PFSK-1 (cell line): ENCODE results near the gene TAOK2.

Experiments used
- FOXP2 ChIP-seq: optimal IDR thresholded peaks from 2 replicates; pipeline ENCODE3; 2011; ENCODE audit warnings: borderline replicate concordance, control low read depth, inconsistent platforms; ENCODE audit not compliant: insufficient read depth; ENCODE audit errors: extremely low read length, extremely low read depth
- POLR2AphosphoS5 ChIP-seq: IDR thresholded peaks from 2 replicates; pipeline ENCODE4 v1.6.1; 2012; ENCODE audit warnings: low read depth, mild to moderate bottlenecking, control low read depth, low read length, moderate library complexity
- REST ChIP-seq, 2 experiments: IDR thresholded peaks; 2 replicates each; pipeline versions ENCODE4 v1.6.1 to v1.8.0; 2011 to 2012; ENCODE audit warnings: low read depth in 2 of 2, low read length in 2 of 2, control low read depth in 1 of 2, inconsistent platforms in 1 of 2, mild to moderate bottlenecking in 1 of 2, moderate library complexity in 1 of 2; ENCODE audit not compliant: insufficient read depth in 1 of 2
- SIN3A ChIP-seq: IDR thresholded peaks from 2 replicates; pipeline ENCODE4 v1.6.1; 2012; ENCODE audit warnings: mild to moderate bottlenecking, low read length, moderate library complexity, borderline replicate concordance; ENCODE audit not compliant: insufficient read depth
- TAF1 ChIP-seq: IDR thresholded peaks from 2 replicates; pipeline ENCODE4 v1.6.1; 2012; ENCODE audit warnings: low read length, control low read depth, borderline replicate concordance; ENCODE audit not compliant: insufficient read depth

TAOK2 gene

GRCh38 chr16:29950806-29951461 lies 22.7 kb upstream of the TAOK2 start:
- TF ChIP-seq FOXP2 = no peak

DNA sequence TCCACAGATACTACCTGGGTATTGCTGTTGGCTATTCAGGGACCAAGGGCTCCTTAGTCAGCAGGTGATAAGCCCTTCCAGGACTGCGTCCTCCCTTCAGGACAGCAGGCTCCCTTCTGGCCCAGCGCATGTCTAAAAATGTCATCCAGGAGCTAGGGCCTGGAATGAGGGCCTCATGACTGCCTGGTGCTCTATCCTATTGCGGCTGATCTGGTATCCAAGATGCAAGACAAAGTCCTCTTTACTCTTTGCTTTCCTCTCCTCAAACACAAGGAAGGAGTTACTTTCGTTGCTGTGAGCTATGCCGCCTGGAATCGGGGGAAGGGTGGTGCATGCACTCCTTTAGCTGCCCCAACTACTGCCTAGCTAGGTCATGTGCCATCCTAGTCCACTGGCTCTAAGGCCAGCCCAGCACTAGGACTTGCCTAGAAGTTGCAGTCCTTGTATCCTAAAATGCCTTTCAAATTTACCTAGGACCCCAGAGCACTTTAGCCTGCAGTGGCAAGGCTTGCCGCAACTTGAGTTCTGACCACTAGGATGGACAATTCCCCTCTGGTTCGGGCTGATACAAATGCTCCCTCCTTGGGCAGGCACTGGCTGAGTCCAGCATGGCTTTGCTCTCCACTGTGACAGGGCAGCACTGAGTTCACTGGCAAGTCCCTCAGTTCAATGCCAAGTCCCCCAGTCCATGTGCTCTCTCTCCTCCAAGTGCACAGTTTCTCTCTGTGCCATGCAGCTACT lies 21.9 kb upstream of the TAOK2 start:
- no peak for TF ChIP-seq FOXP2
- no peak for TF ChIP-seq SIN3A
- no peak for TF ChIP-seq REST (IDR thresholded peaks at IDR 0.05; ENCODE audit: insufficient read depth in 1 of 2, low read depth in 2 of 2, low read length in 2 of 2)
- no peak for TF ChIP-seq TAF1
- no peak for TF ChIP-seq POLR2AphosphoS5

DNA sequence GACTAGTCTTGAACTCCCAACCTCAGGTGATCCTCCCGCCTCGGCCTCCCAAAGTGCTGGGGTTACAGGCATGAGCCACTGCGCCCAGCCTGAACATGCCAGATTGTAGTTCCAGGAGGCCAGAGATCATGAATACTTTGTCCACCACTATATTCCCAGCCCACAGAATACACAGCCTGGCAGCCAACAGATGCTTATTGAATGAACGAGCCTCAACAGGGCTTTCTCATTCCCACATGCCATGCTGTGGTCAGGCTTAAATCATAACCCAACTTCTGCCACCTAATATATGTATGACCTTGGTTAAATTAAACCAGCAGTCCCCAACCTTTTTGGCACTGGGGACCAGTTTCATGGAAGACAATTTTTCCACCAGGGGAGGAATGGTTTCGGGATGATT lies 14.9 kb upstream of the TAOK2 start:
- TF ChIP-seq FOXP2 = no peak
- TF ChIP-seq TAF1 = no peak
- TF ChIP-seq POLR2AphosphoS5 = no peak

DNA sequence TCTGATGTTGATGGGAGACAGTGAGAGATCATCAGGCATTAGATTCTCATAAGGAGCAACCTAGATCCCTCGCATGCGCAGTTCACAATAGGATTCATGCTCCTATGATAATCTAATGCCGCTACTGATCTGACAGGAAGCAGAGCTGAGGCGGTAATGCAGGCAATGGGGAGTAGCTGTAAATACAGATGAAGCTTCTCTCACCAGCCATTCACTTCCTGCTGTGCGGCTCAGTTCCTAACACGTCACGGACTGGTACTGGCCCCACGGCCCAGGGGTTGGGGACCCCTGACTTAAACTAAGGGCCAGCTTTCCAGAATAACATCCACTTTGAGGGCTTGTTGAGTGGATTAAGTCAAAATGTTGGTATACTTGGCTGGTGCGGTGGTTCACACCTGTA lies 14.4 kb upstream of the TAOK2 start:
- TF ChIP-seq TAF1 (no peak), FOXP2 (no peak), POLR2AphosphoS5 (no peak), SIN3A (no peak), REST (IDR thresholded peaks at IDR 0.05; ENCODE audit: insufficient read depth in 1 of 2, low read depth in 2 of 2, low read length in 2 of 2) (no peak)

GRCh38 chr16:29961127-29961478 lies 12.6 kb upstream of the TAOK2 start:
- TF ChIP-seq POLR2AphosphoS5 (no peak), TAF1 (no peak), FOXP2 (no peak), SIN3A (no peak), REST (IDR thresholded peaks at IDR 0.05; ENCODE audit: insufficient read depth in 1 of 2, low read depth in 2 of 2, low read length in 2 of 2) (no peak)
